Measurements from ENCODE around the gene UNC119. TPM values are rescaled to one million over a fixed set of nuclear protein-coding genes. Genes with fewer than 3 reads are reported as not detected.

The UNC119 gene
- total RNA-seq, 2 experiments from 2014 or later, result 14.2 to 14.9 TPM

- H2AFZ ChIP-seq (ENCODE audit: low read length), result no peak overlapping the region
- no peaks in the 10 kb centered on the region for H3K36me3 ChIP-seq (ENCODE audit: insufficient read depth, low read length)
- POLR2A ChIA-PET, result interaction anchor here (0.7 kb wide), 1 partner anchor 1122 kb away, joined by 3 read pairs; no protein-coding TSS in a partner anchor
- no peaks in the 10 kb centered on the region for H3K79me2 ChIP-seq (ENCODE audit: insufficient read depth, low read depth, low read length)
- no peak overlapping the region for H3K4me3 ChIP-seq (ENCODE audit: low read depth, low read length, poor library complexity, severe bottlenecking)
- CTCF ChIA-PET (ENCODE audit: unreplicated experiment), result no interaction called here
- no TSS peak for BruUV-seq (replicated peaks)
- peak; percentile 40 for DNase-seq (ENCODE audit: low spot score)
- H3K9me3 ChIP-seq (ENCODE audit: low read length), result 0 out of 2 replicates have a peak, but pooled peaks cover 7% of the 10 kb centered on the region
- H3K4me1 ChIP-seq (ENCODE audit: insufficient read depth, low read length, poor library complexity, severe bottlenecking), result no peaks in the 10 kb centered on the region
- no peak overlapping the region for H3K27ac ChIP-seq (ENCODE audit: low read depth, low read length, poor library complexity, severe bottlenecking)
- no peak overlapping the region for H3K4me2 ChIP-seq (ENCODE audit: low read length)
- no peak for TF ChIP-seq EZH2phosphoT487 (IDR thresholded peaks at IDR 0.05; ENCODE audit: borderline replicate concordance, low read depth, low read length)
- TF ChIP-seq, protein P1, sequence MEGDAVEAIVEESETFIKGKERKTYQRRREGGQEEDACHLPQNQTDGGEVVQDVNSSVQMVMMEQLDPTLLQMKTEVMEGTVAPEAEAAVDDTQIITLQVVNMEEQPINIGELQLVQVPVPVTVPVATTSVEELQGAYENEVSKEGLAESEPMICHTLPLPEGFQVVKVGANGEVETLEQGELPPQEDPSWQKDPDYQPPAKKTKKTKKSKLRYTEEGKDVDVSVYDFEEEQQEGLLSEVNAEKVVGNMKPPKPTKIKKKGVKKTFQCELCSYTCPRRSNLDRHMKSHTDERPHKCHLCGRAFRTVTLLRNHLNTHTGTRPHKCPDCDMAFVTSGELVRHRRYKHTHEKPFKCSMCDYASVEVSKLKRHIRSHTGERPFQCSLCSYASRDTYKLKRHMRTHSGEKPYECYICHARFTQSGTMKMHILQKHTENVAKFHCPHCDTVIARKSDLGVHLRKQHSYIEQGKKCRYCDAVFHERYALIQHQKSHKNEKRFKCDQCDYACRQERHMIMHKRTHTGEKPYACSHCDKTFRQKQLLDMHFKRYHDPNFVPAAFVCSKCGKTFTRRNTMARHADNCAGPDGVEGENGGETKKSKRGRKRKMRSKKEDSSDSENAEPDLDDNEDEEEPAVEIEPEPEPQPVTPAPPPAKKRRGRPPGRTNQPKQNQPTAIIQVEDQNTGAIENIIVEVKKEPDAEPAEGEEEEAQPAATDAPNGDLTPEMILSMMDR (conservative IDR thresholded peaks at IDR 0.05; ENCODE audit: low read length), result no peak
- H3K9me2 ChIP-seq (ENCODE audit: insufficient read depth, low read length), result no peaks in the 10 kb centered on the region
- intact Hi-C loops (cut with micrococcal nuclease; ENCODE audit: unreplicated experiment), result no loop called here
- no peaks in the 10 kb centered on the region; the same call in 1 of the 2 replicates for H4K20me1 ChIP-seq (ENCODE audit: insufficient read depth, low read length)
Measured at GRCh38 chr17:28518132-28518531, 34.3 kb downstream of the UNC119 start.

- H3K9me2 ChIP-seq (ENCODE audit: insufficient read depth, low read length), result no peaks in the 10 kb centered on the region
- TF ChIP-seq EZH2phosphoT487 (IDR thresholded peaks at IDR 0.05; ENCODE audit: borderline replicate concordance, low read depth, low read length), result no peak
- TF ChIP-seq, protein P1 (conservative IDR thresholded peaks at IDR 0.05; ENCODE audit: low read length), result no peak
- BruUV-seq (replicated peaks), result no TSS peak
- intact Hi-C loops (cut with micrococcal nuclease; ENCODE audit: unreplicated experiment), result no loop called here
- no peak overlapping the region for H2AFZ ChIP-seq (ENCODE audit: low read length)
- no peak overlapping the region for H3K27ac ChIP-seq (ENCODE audit: low read depth, low read length, poor library complexity, severe bottlenecking)
- H3K4me1 ChIP-seq (ENCODE audit: insufficient read depth, low read length, poor library complexity, severe bottlenecking), result no peaks in the 10 kb centered on the region
- 0 out of 2 replicates have a peak, but pooled peaks cover 7% of the 10 kb centered on the region for H3K9me3 ChIP-seq (ENCODE audit: low read length)
- no peak for DNase-seq (ENCODE audit: low spot score)
- H3K4me2 ChIP-seq (ENCODE audit: low read length), result no peak overlapping the region
- H3K4me3 ChIP-seq (ENCODE audit: low read depth, low read length, poor library complexity, severe bottlenecking), result no peak overlapping the region
- H3K36me3 ChIP-seq (ENCODE audit: insufficient read depth, low read length), result no peaks in the 10 kb centered on the region
- H4K20me1 ChIP-seq (ENCODE audit: insufficient read depth, low read length), result no peaks in the 10 kb centered on the region
- POLR2A ChIA-PET, result no interaction called here
- no peaks in the 10 kb centered on the region for H3K79me2 ChIP-seq (ENCODE audit: insufficient read depth, low read depth, low read length)
- CTCF ChIA-PET (ENCODE audit: unreplicated experiment), result no interaction called here
Measured at GRCh38 chr17:28515518-28515917, 36.9 kb downstream of the UNC119 start.

DNA sequence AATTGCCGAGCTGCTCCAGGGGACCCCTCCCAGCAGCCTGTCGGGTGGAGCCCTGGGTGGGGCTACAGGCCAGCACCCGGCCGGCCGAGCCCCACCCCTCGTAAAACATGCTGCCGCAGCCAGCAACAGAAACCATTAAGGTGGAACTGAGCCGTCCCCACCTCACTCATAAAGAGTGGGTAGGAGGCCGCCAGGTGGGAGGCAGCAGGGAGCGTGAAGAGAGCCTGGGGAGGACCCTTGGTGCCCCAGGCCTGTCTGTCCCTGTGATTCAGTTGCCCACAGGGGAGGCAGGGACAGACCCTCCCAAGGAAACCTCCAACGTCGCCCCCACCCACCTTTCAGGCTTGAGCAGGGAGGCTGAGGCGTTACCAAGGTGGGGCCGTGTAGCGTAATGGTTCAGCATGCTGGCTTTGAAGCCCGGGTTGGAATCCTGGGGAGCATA, 37.8 kb downstream of the UNC119 start:
- intact Hi-C loops (cut with micrococcal nuclease; ENCODE audit: unreplicated experiment), result no loop called here
- TF ChIP-seq, protein P1 (conservative IDR thresholded peaks at IDR 0.05; ENCODE audit: low read length), result no peak
- no peak for TF ChIP-seq EZH2phosphoT487 (IDR thresholded peaks at IDR 0.05; ENCODE audit: borderline replicate concordance, low read depth, low read length)
- Histone ChIP-seq H3K27ac (ENCODE audit: low read depth, low read length, poor library complexity, severe bottlenecking) (no peak overlapping the region), H3K4me3 (ENCODE audit: low read depth, low read length, poor library complexity, severe bottlenecking) (no peak overlapping the region), H3K9me2 (ENCODE audit: insufficient read depth, low read length) (no peaks in the 10 kb centered on the region), H3K79me2 (ENCODE audit: insufficient read depth, low read depth, low read length) (no peaks in the 10 kb centered on the region), H3K4me2 (ENCODE audit: low read length) (no peak overlapping the region), H3K9me3 (ENCODE audit: low read length) (0 out of 2 replicates have a peak, but pooled peaks cover 7% of the 10 kb centered on the region), H4K20me1 (ENCODE audit: insufficient read depth, low read length) (no peaks in the 10 kb centered on the region), H3K36me3 (ENCODE audit: insufficient read depth, low read length) (no peaks in the 10 kb centered on the region), H2AFZ (ENCODE audit: low read length) (no peak overlapping the region), H3K4me1 (ENCODE audit: insufficient read depth, low read length, poor library complexity, severe bottlenecking) (no peaks in the 10 kb centered on the region)
- no TSS peak for BruUV-seq (replicated peaks)
- DNase-seq (ENCODE audit: low spot score), result no peak
- ChIA-PET POLR2A (no interaction called here), CTCF (ENCODE audit: unreplicated experiment) (no interaction called here)

Measured in OCI-LY7 (cell line).